ENCODE measurements around the gene GTF2F2. TPM values are rescaled to one million over a fixed set of nuclear protein-coding genes. Genes with fewer than 3 reads are reported as not detected.
A peak's percentile ranks its signal among the peaks of the same experiment; 100 is the strongest.

Gene GTF2F2
- total and polyA plus RNA-seq, 9 of the 15 experiments (the other 6 are each of a cell fraction or from before 2014, with no cell fraction given): 19.7 to 44.8 (median 32.4) TPM

DNA sequence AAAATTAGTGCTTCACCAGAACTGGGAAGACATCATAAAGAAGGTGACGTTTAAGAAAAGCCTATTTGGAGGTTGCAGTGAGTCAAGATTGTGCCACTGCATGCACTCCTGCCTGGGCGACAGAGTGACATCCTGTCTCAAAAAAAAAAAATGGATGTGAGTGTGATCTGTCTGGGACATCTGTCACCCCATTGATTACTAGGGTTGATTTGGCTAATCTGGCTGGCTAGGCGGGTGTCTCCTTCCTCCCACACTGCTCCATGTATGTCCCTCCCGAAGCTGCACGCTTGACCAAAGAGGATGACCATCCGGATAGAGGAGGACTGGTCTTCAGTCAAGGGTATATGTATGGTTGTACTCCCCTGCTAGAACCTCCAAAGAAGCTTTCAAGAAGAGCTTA is 2.6 kb downstream of the GTF2F2 start (continued):
- TF ChIP-seq, protein P1, sequence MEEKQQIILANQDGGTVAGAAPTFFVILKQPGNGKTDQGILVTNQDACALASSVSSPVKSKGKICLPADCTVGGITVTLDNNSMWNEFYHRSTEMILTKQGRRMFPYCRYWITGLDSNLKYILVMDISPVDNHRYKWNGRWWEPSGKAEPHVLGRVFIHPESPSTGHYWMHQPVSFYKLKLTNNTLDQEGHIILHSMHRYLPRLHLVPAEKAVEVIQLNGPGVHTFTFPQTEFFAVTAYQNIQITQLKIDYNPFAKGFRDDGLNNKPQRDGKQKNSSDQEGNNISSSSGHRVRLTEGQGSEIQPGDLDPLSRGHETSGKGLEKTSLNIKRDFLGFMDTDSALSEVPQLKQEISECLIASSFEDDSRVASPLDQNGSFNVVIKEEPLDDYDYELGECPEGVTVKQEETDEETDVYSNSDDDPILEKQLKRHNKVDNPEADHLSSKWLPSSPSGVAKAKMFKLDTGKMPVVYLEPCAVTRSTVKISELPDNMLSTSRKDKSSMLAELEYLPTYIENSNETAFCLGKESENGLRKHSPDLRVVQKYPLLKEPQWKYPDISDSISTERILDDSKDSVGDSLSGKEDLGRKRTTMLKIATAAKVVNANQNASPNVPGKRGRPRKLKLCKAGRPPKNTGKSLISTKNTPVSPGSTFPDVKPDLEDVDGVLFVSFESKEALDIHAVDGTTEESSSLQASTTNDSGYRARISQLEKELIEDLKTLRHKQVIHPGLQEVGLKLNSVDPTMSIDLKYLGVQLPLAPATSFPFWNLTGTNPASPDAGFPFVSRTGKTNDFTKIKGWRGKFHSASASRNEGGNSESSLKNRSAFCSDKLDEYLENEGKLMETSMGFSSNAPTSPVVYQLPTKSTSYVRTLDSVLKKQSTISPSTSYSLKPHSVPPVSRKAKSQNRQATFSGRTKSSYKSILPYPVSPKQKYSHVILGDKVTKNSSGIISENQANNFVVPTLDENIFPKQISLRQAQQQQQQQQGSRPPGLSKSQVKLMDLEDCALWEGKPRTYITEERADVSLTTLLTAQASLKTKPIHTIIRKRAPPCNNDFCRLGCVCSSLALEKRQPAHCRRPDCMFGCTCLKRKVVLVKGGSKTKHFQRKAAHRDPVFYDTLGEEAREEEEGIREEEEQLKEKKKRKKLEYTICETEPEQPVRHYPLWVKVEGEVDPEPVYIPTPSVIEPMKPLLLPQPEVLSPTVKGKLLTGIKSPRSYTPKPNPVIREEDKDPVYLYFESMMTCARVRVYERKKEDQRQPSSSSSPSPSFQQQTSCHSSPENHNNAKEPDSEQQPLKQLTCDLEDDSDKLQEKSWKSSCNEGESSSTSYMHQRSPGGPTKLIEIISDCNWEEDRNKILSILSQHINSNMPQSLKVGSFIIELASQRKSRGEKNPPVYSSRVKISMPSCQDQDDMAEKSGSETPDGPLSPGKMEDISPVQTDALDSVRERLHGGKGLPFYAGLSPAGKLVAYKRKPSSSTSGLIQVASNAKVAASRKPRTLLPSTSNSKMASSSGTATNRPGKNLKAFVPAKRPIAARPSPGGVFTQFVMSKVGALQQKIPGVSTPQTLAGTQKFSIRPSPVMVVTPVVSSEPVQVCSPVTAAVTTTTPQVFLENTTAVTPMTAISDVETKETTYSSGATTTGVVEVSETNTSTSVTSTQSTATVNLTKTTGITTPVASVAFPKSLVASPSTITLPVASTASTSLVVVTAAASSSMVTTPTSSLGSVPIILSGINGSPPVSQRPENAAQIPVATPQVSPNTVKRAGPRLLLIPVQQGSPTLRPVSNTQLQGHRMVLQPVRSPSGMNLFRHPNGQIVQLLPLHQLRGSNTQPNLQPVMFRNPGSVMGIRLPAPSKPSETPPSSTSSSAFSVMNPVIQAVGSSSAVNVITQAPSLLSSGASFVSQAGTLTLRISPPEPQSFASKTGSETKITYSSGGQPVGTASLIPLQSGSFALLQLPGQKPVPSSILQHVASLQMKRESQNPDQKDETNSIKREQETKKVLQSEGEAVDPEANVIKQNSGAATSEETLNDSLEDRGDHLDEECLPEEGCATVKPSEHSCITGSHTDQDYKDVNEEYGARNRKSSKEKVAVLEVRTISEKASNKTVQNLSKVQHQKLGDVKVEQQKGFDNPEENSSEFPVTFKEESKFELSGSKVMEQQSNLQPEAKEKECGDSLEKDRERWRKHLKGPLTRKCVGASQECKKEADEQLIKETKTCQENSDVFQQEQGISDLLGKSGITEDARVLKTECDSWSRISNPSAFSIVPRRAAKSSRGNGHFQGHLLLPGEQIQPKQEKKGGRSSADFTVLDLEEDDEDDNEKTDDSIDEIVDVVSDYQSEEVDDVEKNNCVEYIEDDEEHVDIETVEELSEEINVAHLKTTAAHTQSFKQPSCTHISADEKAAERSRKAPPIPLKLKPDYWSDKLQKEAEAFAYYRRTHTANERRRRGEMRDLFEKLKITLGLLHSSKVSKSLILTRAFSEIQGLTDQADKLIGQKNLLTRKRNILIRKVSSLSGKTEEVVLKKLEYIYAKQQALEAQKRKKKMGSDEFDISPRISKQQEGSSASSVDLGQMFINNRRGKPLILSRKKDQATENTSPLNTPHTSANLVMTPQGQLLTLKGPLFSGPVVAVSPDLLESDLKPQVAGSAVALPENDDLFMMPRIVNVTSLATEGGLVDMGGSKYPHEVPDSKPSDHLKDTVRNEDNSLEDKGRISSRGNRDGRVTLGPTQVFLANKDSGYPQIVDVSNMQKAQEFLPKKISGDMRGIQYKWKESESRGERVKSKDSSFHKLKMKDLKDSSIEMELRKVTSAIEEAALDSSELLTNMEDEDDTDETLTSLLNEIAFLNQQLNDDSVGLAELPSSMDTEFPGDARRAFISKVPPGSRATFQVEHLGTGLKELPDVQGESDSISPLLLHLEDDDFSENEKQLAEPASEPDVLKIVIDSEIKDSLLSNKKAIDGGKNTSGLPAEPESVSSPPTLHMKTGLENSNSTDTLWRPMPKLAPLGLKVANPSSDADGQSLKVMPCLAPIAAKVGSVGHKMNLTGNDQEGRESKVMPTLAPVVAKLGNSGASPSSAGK (IDR thresholded peaks at IDR 0.05): 0 out of 2 replicates have a peak, but pooled peaks have one; percentile 13
- TF ChIP-seq TRIM24 (IDR thresholded peaks at IDR 0.05): peak; percentile 54 to 63; a peak in 2 of 4 replicates
- TF ChIP-seq KLF10 (CRISPR knock-in tag; IDR thresholded peaks at IDR 0.05): no peak
- TF ChIP-seq RNF2 (IDR thresholded peaks at IDR 0.05): peak; percentile 32; the same call in 1 of the 2 replicates
- peak in 1 of 2 experiments; percentile 31; a peak in 1 of 4 replicates for TF ChIP-seq KDM1A (IDR thresholded peaks at IDR 0.05)
- TF ChIP-seq CREM (IDR thresholded peaks at IDR 0.05; ENCODE audit: low read depth): peak; percentile 56; the same call in 1 of the 2 replicates
- peak; percentile 47; the same call in 1 of the 2 replicates for TF ChIP-seq MTA2 (IDR thresholded peaks at IDR 0.05; ENCODE audit: low read depth)
- peak; percentile 80 for TF ChIP-seq CBFA2T2 (conservative IDR thresholded peaks at IDR 0.05)
- peak; percentile 90 for TF ChIP-seq CBFA2T3 (IDR thresholded peaks at IDR 0.05)
- no peak for TF ChIP-seq FOSL1 (tag; conservative IDR thresholded peaks at IDR 0.05)
- peak; percentile 83 for TF ChIP-seq TCF3 (CRISPR knock-in tag; IDR thresholded peaks at IDR 0.05)
- TF ChIP-seq HNRNPH1 (optimal IDR thresholded peaks at IDR 0.05; ENCODE audit: low read depth, low read length): no peak
- 0 out of 2 replicates have a peak, but pooled peaks have one; percentile 21 for TF ChIP-seq ETV1 (tag; conservative IDR thresholded peaks at IDR 0.05; ENCODE audit: low read depth)
- peak; percentile 77 for TF ChIP-seq TEAD4 (IDR thresholded peaks at IDR 0.05; ENCODE audit: low read length)
- no peak for TF ChIP-seq TEAD4 (CRISPR knock-in tag; IDR thresholded peaks at IDR 0.05; ENCODE audit: borderline replicate concordance)
- TF ChIP-seq PKNOX1 (IDR thresholded peaks at IDR 0.05): peak; percentile 69
- TF ChIP-seq ZNF384 (IDR thresholded peaks at IDR 0.05; ENCODE audit: low read depth, low read length): peak; percentile 88
- no peak for TF ChIP-seq MBD2 (IDR thresholded peaks at IDR 0.05; ENCODE audit: borderline replicate concordance, low read depth)
